Mesothelial cell of epicardium (in vitro differentiated cells): ENCODE results near the gene TENM4. TPM values are rescaled to one million over a fixed set of nuclear protein-coding genes. Genes with fewer than 3 reads are reported as not detected.

Source experiments
- DNase-seq, 2 experiments: peaks; one replicate each; pipeline ENCODE4 v3.0.0; 2021; ENCODE audit warnings: low spot score in 2 of 2; ENCODE audit not compliant: unreplicated experiment in 2 of 2
- H3K27ac Mint-ChIP-seq: 2 replicates; pipeline ENCODE4 v1.8.0; 2021; ENCODE audit warnings: mixed read lengths
- H3K27me3 Mint-ChIP-seq: 2 replicates; pipeline ENCODE4 v1.8.0; 2021; ENCODE audit warnings: low read depth, mixed read lengths
- H3K36me3 Mint-ChIP-seq: 2 replicates; pipeline ENCODE4 v1.8.0; 2021; ENCODE audit warnings: mixed read lengths
- H3K4me1 Mint-ChIP-seq: 2 replicates; pipeline ENCODE4 v1.8.0; 2021; ENCODE audit warnings: mixed read lengths
- H3K4me3 Mint-ChIP-seq: 2 replicates; pipeline ENCODE4 v1.8.0; 2021; ENCODE audit warnings: mild to moderate bottlenecking, moderate library complexity, mixed read lengths
- H3K9me3 Mint-ChIP-seq: 2 replicates; pipeline ENCODE4 v1.8.0; 2021; ENCODE audit warnings: mixed read lengths
- CTCF ChIP-seq: fragments of 200-600 bp; sonication (generic); IDR thresholded peaks from one replicate; pipeline ENCODE4 v1.5.0; 2021; ENCODE audit warnings: antibody characterized with exemption; ENCODE audit not compliant: unreplicated experiment
- total RNA-seq: library from RNA; stranded (reverse); gene quantifications from 3 replicates; pipeline ENCODE4 v1.2.1, GENCODE V29; 2021

The TENM4 gene
- total RNA-seq, 1 donor from 2014 or later: 187 TPM

GRCh38 chr11:78699609-78700135 lies 741.2 kb downstream of the TENM4 start:
- Mint-ChIP-seq H3K4me3 (no peak overlapping the region), H3K27me3 (no peaks in the 10 kb centered on the region), H3K36me3 (peaks cover 44% of the 10 kb centered on the region), H3K27ac (no peak overlapping the region), H3K9me3 (no peaks in the 10 kb centered on the region), H3K4me1 (no peaks in the 10 kb centered on the region)
- TF ChIP-seq CTCF: no peak
- DNase-seq: no peak

- TF ChIP-seq CTCF: no peak
- no peaks in the 10 kb centered on the region for H3K4me1 Mint-ChIP-seq
- no peak for DNase-seq
- H3K4me3 Mint-ChIP-seq: no peak overlapping the region
- H3K27ac Mint-ChIP-seq: no peak overlapping the region
- no peaks in the 10 kb centered on the region for H3K27me3 Mint-ChIP-seq
- H3K9me3 Mint-ChIP-seq: no peaks in the 10 kb centered on the region
- H3K36me3 Mint-ChIP-seq: peaks cover 44% of the 10 kb centered on the region
Observed at GRCh38 chr11:78698612-78699011, 742.2 kb downstream of the TENM4 start.

- Mint-ChIP-seq H3K4me1 (no peaks in the 10 kb centered on the region), H3K4me3 (no peak overlapping the region), H3K36me3 (peaks cover 23% of the 10 kb centered on the region), H3K27me3 (no peaks in the 10 kb centered on the region), H3K9me3 (no peaks in the 10 kb centered on the region), H3K27ac (no peak overlapping the region)
- no peak for DNase-seq
- no peak for TF ChIP-seq CTCF
Observed at GRCh38 chr11:78696177-78696576, 744.7 kb downstream of the TENM4 start.

- H3K9me3 Mint-ChIP-seq: no peaks in the 10 kb centered on the region
Observed at GRCh38 chr11:78694152-78694551, 746.7 kb downstream of the TENM4 start.

GRCh38 chr11:78691215-78691614 lies 749.6 kb downstream of the TENM4 start:
- no peaks in the 10 kb centered on the region for H3K9me3 Mint-ChIP-seq
- peaks cover 16% of the 10 kb centered on the region for H3K36me3 Mint-ChIP-seq
- H3K4me1 Mint-ChIP-seq: peaks cover 26% of the 10 kb centered on the region
- H3K27me3 Mint-ChIP-seq: no peaks in the 10 kb centered on the region
- H3K27ac Mint-ChIP-seq: no peak overlapping the region
- no peak for TF ChIP-seq CTCF
- no peak for DNase-seq
- H3K4me3 Mint-ChIP-seq: no peak overlapping the region

More at GRCh38 chr11:78694152-78694551, 746.7 kb downstream of the TENM4 start:
- no peaks in the 10 kb centered on the region for H3K27me3 Mint-ChIP-seq
- DNase-seq: no peak
- no peak for TF ChIP-seq CTCF
- H3K36me3 Mint-ChIP-seq: peaks cover 17% of the 10 kb centered on the region
- peak overlapping the region; percentile 18 for H3K27ac Mint-ChIP-seq
- peaks cover 16% of the 10 kb centered on the region for H3K4me1 Mint-ChIP-seq
- H3K4me3 Mint-ChIP-seq: no peak overlapping the region
